Heart left ventricle (tissue), 16 donors: Measurements from ENCODE around the gene FYN. TPM values are rescaled to one million over a fixed set of nuclear protein-coding genes. Genes with fewer than 3 reads are reported as not detected.

Source experiments
- ATAC-seq, 4 donors: fragments of 200-7000 bp; cut with Tn5 transposase; one replicate each; pipeline ENCODE4 v1.9.1; 2020 to 2022; ENCODE audit warnings: moderate library complexity in 4 of 4, mild to moderate bottlenecking in 3 of 4, moderate number of reproducible peaks in 1 of 4
- DNase-seq, 5 donors: peaks; one replicate each; pipeline ENCODE4 v3.0.0-alpha.2; 2020
- H3K27ac ChIP-seq, 12 donors: fragments of 200-600 bp; sonication (generic) in 4 of 12; one replicate each; pipeline versions ENCODE4 v1.5.0 to v1.8.0; 2016 to 2022; ENCODE audit warnings: mild to moderate bottlenecking in 2 of 12
- H3K27me3 ChIP-seq, 9 donors: fragments of 200-600 bp; sonication (generic) in 2 of 9; one replicate each; pipeline versions ENCODE4 v1.5.1 to v1.8.0; 2016 to 2022; ENCODE audit warnings: mild to moderate bottlenecking in 3 of 9
- H3K36me3 ChIP-seq, 9 donors: fragments of 200-600 bp; sonication (generic) in 2 of 9; one replicate each; pipeline versions ENCODE4 v1.5.0 to v1.8.0; 2018 to 2022; ENCODE audit warnings: mild to moderate bottlenecking in 2 of 9
- H3K4me1 ChIP-seq, 12 donors: fragments of 200-600 bp; sonication (generic) in 4 of 12; one replicate each; pipeline versions ENCODE4 v1.5.0 to v1.8.0; 2016 to 2022; ENCODE audit warnings: mild to moderate bottlenecking in 3 of 12
- H3K4me3 ChIP-seq, 12 donors: fragments of 200-600 bp; sonication (generic) in 4 of 12; one replicate each; pipeline versions ENCODE4 v1.5.0 to v1.8.0; 2017 to 2022; ENCODE audit warnings: mild to moderate bottlenecking in 9 of 12, moderate library complexity in 4 of 12
- H3K9me3 ChIP-seq, 12 donors: fragments of 200-600 bp; sonication (generic) in 4 of 12; one replicate each; pipeline versions ENCODE4 v1.5.0 to v1.8.0; 2016 to 2022; ENCODE audit warnings: mild to moderate bottlenecking in 1 of 12
- POLR2A ChIP-seq, 2 donors: fragments of 450-650 bp; IDR thresholded peaks; one replicate each; pipeline ENCODE4 v1.6.1; 2017; ENCODE audit warnings: antibody characterized with exemption in 2 of 2, mild to moderate bottlenecking in 2 of 2, moderate library complexity in 2 of 2
- WGBS, 4 donors: extraction: QIAGEN DNeasy Blood & Tissue Kit in 2 of 4; methylation state at CpG; one replicate each; pipeline versions ENCODE4 v1.1.5 to v1.1.7; 2013 to 2018; 5-methylcytosine and 5-hydroxymethylcytosine counted together
- intact Hi-C, 10 donors: fragments of 100-400 bp; cut with DNase I; formaldehyde crosslinking; loops; one replicate each; pipeline versions ENCODE4 v1.11.1 to v1.14.2; 2022
- polyA plus RNA-seq, 2 donors: library from polyadenylated mRNA; stranded (reverse); fragments of 200-250 nt; gene quantifications; one replicate each; pipeline ENCODE4 v1.2.3, GENCODE V29; 2013
- total RNA-seq, 9 donors: library from RNA; depleted of rRNA in 2 of 9; stranded (reverse); fragments of >200 nt in 2 of 9; fragmentation: NEBNext Ultra II Directional in 3 of 9; extraction: Animal tissue kit (Norgen Biotek cat#: 25700) in 3 of 9; gene quantifications; one replicate each; pipeline versions ENCODE4 v1.1.0 to v1.2.4, GENCODE V29; 2016 to 2023
- TF ChIP-seq, protein P1 (sequence below), 12 donors: fragments of 200-600 bp; sonication (generic) in 4 of 12; IDR thresholded peaks; one replicate each; pipeline versions ENCODE4 v1.5.0 to v1.8.0; 2018 to 2022; ENCODE audit warnings: antibody characterized with exemption in 12 of 12, mild to moderate bottlenecking in 5 of 12
- donor health status: ischemic (EF 13 %, LVEDD 7.1; RV severe dilation, severe dysfunction).
- donor health status: healthy with polysubstance abuse.
- donor health status: DM: no; HTN: yes; CAD: no.
- donor health status: DM: no; HTN: no; CAD: no.
- donor health status: ischemic (EF 25% LVEDD 6.9; RV normal size, moderate dysfunction).
- donor health status: ischemic (EF 25% LVEDD 5.7; RV mildly dilated, moderate dysfunction).
- donor health status: healthy.
- donor health status: DM: yes; HTN: yes; CAD: no.
- donor health status: ischemic (EF 35%, LVEDD 5.7; RV mildly dilated, moderate dysfunction).
- donor health status: nonischemic (EF 11% LVEDD 7.7; RV severe dilation, severe dysfunction).
- donor health status: DM: yes; HTN: yes; CAD: no.
- donor health status: PGD.
- donor health status: ischemic (EF 29% LVEDD 5.4; RV normal size, mild dysfunction).
- donor health status: nonischemic (EF 23%, LVEDD 6.1; RV moderate dilation, normal function).

FYN gene
- total and polyA plus RNA-seq, 11 donors, result 14.7 to 72.4 (median 52.3) TPM

DNA sequence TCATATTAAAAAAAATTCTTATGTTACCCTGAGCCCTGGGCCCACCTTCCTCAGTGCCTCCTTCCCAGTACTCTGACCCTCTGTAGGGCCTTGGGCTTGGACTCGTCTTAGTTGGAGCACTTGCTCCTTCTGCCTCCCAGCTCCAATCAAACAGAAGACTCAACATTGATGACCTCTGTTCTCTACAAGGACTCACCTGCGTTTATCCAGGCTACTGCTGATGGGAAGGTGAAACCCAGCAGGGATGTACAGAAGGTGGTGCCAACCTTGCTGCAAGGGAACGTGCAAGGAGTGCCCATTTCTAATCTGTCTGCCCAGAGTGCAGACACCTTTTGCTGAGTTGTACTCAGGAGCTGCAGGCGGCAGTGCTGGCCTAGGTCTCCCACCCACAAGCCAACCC lies 38.9 kb downstream of the FYN start:
- H3K27ac ChIP-seq, result no peak overlapping the region

DNA sequence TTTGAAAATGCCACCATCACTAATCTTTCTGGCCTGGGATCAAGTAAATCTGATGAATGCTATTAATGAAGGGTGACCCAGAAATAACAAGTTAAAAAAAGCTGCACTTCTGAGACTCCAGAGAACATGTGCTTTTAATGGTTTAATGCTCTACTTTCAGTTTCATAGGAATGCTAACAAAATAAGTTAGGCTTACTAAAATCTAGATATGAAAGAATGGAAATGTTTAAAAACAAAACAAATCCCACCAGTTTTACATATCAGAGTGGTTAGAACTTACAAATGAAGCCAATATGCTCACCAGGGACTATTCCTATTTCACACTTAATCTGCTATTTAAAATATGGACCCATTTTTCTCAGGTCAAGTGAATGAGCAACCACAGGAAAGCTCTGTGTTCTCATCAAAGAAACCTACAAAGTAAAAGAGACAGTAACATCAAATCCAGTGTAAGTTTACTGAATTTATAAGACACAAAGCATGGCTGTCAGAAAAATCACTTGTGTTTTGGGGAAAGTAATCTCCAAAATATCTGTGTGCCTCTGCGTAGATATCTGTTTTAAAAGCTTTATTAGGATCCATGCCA lies 40.3 kb downstream of the FYN start:
- DNase-seq, result no peak
- no peaks in the 10 kb centered on the region for H3K9me3 ChIP-seq
- peaks cover 0 to 63% (median 46%) of the 10 kb centered on the region in 12 donors for H3K4me1 ChIP-seq
- intact Hi-C loops, result loop anchor here in 1 of 10 donors (5.0 kb wide), 1 partner anchor 39 kb away; the partner anchor contains the start of gene FYN
- ATAC-seq, result no peak
- H3K27ac ChIP-seq, result peak overlapping the region in 6 of 12 donors; percentile 1 to 59 (median 18)
- WGBS, 4 donors, result 70 to 85% (median 77%) methylated on average over 1 of the region's 1 CpG
- TF ChIP-seq, protein P1, sequence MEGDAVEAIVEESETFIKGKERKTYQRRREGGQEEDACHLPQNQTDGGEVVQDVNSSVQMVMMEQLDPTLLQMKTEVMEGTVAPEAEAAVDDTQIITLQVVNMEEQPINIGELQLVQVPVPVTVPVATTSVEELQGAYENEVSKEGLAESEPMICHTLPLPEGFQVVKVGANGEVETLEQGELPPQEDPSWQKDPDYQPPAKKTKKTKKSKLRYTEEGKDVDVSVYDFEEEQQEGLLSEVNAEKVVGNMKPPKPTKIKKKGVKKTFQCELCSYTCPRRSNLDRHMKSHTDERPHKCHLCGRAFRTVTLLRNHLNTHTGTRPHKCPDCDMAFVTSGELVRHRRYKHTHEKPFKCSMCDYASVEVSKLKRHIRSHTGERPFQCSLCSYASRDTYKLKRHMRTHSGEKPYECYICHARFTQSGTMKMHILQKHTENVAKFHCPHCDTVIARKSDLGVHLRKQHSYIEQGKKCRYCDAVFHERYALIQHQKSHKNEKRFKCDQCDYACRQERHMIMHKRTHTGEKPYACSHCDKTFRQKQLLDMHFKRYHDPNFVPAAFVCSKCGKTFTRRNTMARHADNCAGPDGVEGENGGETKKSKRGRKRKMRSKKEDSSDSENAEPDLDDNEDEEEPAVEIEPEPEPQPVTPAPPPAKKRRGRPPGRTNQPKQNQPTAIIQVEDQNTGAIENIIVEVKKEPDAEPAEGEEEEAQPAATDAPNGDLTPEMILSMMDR (IDR thresholded peaks at IDR 0.05), result no peak
- TF ChIP-seq POLR2A (IDR thresholded peaks at IDR 0.05), result no peak
- no peaks in the 10 kb centered on the region for H3K27me3 ChIP-seq
- no peaks in the 10 kb centered on the region for H3K36me3 ChIP-seq
- peak overlapping the region in 2 of 12 donors; percentile 4 to 7 for H3K4me3 ChIP-seq

More for the DNA sequence above, 38.9 kb downstream of the FYN start:
- H3K4me3 ChIP-seq, result no peak overlapping the region
- DNase-seq (no peak), ATAC-seq (peak in 2 of 4 donors; percentile 6 to 11)
- peaks cover 0 to 70% (median 45%) of the 10 kb centered on the region in 12 donors for H3K4me1 ChIP-seq
- intact Hi-C loops, result loop anchor here in 1 of 10 donors (5.0 kb wide), 1 partner anchor 38 kb away; the partner anchor contains the start of gene FYN
- TF ChIP-seq POLR2A (IDR thresholded peaks at IDR 0.05), result no peak
- TF ChIP-seq, protein P1 (IDR thresholded peaks at IDR 0.05), result no peak
- WGBS, 4 donors, result 85 to 93% (median 86%) methylated on average over 4 of the region's 4 CpGs
- H3K27me3 ChIP-seq, result no peaks in the 10 kb centered on the region
- H3K36me3 ChIP-seq, result no peaks in the 10 kb centered on the region
- H3K9me3 ChIP-seq, result no peaks in the 10 kb centered on the region

DNA sequence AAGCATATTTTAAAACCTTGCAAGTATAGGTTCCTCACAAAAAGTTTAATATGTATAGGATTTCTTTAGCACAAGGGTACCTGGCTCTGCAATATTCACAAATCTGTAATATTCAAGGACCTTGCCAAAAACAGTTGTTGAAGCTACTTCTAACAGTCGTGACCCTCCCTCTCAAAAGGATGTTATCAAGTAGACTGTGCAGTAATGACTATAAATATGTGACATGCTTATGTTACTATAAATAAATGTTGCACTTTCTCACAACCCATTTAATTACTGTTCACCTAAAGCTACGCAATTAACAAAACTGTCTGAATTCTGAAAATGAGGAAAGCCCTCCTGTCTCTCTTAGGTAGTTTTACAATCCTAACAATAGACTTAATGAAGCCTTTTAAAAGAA lies 41.8 kb downstream of the FYN start:
- H3K36me3 ChIP-seq, result peaks cover 0 to 4% (median 0%) of the 10 kb centered on the region in 9 donors
- H3K27ac ChIP-seq, result peak overlapping the region in 1 of 12 donors; percentile 17
- no peaks in the 10 kb centered on the region for H3K27me3 ChIP-seq
- DNase-seq, result no peak
- H3K9me3 ChIP-seq, result no peaks in the 10 kb centered on the region
- 32 to 47% (median 44%) methylated on average over 2 of the region's 2 CpGs for WGBS, 4 donors
- intact Hi-C loops, result loop anchor here in 1 of 10 donors (5.0 kb wide), 1 partner anchor 41 kb away; the partner anchor contains the start of gene FYN
- no peak overlapping the region for H3K4me3 ChIP-seq
- no peak for TF ChIP-seq POLR2A (IDR thresholded peaks at IDR 0.05)
- TF ChIP-seq, protein P1 (IDR thresholded peaks at IDR 0.05), result no peak
- peaks cover 0 to 66% (median 46%) of the 10 kb centered on the region in 12 donors for H3K4me1 ChIP-seq
- ATAC-seq, result no peak

DNA sequence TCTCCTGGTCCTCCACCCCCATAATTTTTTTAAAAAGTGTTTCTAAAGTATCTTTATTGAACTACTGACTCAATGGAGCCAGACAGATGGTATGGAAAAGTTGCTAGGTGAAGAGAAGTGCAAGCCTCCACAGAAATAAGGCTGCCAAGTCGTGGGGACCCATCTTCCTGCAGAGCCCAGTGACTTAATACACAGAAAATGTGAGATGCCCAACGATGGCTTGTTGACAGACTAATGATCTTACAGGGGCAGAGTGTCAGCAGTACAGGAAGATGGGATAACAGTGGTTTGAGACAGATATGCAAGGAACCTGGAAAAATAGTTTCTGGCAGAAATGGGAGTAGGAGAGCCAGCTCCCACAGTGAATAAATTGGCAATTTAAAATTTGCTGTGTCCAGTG lies 43.3 kb downstream of the FYN start:
- no peak for DNase-seq
- TF ChIP-seq POLR2A (IDR thresholded peaks at IDR 0.05), result no peak
- TF ChIP-seq, protein P1 (IDR thresholded peaks at IDR 0.05), result no peak
- ATAC-seq, result no peak
- Histone ChIP-seq H3K4me3 (no peak overlapping the region), H3K27me3 (no peaks in the 10 kb centered on the region), H3K9me3 (no peaks in the 10 kb centered on the region), H3K36me3 (peaks cover 0 to 4% (median 0%) of the 10 kb centered on the region in 9 donors), H3K4me1 (peaks cover 0 to 69% (median 44%) of the 10 kb centered on the region in 12 donors), H3K27ac (no peak overlapping the region)
- 39 to 55% (median 50%) methylated on average over 2 of the region's 2 CpGs for WGBS, 4 donors
- intact Hi-C loops, result loop anchor here in 3 of 10 donors (5.0 kb wide), 1 partner anchor 42 kb away; the partner anchor contains the start of gene FYN (in 3 of the 3)
